ENCODE results near the gene PCDHGA2.

DNA sequence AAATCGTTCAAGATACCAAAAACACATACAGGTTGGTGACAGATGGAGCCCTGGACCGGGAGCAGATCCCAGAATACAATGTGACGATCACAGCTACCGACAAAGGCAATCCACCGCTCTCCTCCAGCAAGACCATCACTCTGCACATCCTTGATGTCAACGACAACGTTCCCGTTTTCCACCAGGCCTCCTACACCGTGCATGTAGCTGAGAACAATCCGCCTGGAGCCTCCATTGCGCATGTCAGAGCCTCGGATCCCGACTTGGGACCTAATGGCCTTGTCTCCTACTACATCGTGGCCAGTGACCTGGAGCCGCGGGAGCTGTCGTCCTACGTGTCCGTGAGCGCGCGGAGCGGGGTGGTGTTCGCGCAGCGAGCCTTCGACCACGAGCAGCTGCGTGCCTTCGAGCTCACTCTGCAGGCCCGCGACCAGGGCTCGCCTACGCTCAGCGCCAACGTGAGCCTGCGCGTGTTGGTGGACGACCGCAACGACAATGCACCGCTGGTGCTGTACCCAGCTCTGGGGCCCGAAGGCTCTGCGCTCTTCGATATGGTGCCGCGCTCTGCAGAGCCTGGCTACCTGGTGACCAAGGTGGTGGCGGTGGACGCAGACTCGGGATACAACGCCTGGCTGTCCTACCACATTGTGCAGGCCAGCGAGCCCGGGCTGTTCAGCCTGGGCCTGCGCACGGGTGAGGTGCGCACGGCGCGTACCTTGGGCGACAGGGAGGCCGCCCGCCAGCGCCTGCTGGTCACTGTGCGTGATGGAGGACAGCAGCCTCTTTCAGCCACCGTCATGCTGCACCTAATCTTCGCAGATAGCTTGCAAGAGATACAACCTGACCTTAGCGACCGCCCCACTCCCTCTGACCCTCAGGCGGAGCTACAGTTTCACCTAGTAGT is 33.3 kb downstream of the PCDHGA2 start:
- no peak for TF ChIP-seq EZH2 (IDR thresholded peaks at IDR 0.05; ENCODE audit: insufficient read depth, poor library complexity, severe bottlenecking)
- no peak for TF ChIP-seq EZH2phosphoT487 (IDR thresholded peaks at IDR 0.05; ENCODE audit: insufficient read depth, low read depth)

Measured in GM23248 (cell line).